ENCODE measurements around the gene PPP1R2C. TPM values are rescaled to one million over a fixed set of nuclear protein-coding genes. Genes with fewer than 3 reads are reported as not detected.

PPP1R2C gene
- total RNA-seq, 2 donors from 2014 or later = 0.38 TPM; not detected in 1

DNA sequence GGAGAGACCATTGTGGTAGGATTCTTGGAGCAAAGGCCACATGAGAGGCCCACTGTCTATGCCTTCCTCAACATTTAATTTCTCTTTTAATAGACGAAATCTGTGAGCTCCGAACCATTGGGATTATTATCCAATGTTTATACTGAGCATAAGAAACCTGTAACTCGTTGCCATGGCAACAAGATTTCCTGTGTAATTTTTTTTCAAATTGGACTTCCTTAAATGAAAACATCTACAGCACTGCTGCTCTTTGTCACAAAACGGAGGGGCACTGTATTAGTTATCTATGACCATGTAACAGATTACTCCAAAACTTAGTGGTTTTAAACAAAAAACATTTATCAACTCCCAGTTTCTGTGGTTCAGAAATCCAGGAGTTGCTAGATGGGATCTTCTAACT lies 38.7 kb downstream of the PPP1R2C start:
- no peak for ATAC-seq (replicated peaks in 1 of 2)
- H3K4me1 Mint-ChIP-seq (ENCODE audit: low read depth) = peaks cover 6% of the 10 kb centered on the region
- no peaks in the 10 kb centered on the region for H3K27me3 Mint-ChIP-seq (ENCODE audit: low read depth)
- no peak overlapping the region for H3K27ac Mint-ChIP-seq
- no peaks in the 10 kb centered on the region for H3K36me3 Mint-ChIP-seq (ENCODE audit: insufficient read depth in 2 of 2)
- no peak for DNase-seq
- H3K9me3 Mint-ChIP-seq = no peaks in the 10 kb centered on the region
- no peak overlapping the region for H3K4me3 Mint-ChIP-seq

DNA sequence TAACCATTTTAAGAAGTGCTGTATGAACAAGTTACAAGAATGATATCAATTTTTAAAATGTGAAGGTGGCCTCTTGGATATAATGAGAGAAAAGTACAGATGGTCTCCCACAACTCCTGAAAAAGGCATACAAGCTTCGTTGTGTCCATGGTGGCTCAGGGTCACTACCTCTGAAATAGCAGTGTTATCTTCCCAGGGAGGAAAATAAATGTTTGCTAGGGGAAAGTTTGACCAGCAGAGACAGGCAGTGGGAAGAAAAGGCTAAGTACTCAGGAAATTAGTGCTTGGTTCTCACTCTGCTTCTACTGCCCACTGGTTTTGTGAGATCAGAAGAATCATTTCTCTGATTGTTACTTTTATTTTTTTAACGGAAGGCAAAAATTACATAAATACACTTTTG lies 39.4 kb downstream of the PPP1R2C start:
- Mint-ChIP-seq H3K4me3 (no peak overlapping the region), H3K4me1 (ENCODE audit: low read depth) (peaks cover 6% of the 10 kb centered on the region), H3K36me3 (ENCODE audit: insufficient read depth in 2 of 2) (no peaks in the 10 kb centered on the region), H3K27ac (no peak overlapping the region), H3K27me3 (ENCODE audit: low read depth) (no peaks in the 10 kb centered on the region), H3K9me3 (no peaks in the 10 kb centered on the region)
- DNase-seq (no peak), ATAC-seq (replicated peaks in 1 of 2) (no peak)

DNA sequence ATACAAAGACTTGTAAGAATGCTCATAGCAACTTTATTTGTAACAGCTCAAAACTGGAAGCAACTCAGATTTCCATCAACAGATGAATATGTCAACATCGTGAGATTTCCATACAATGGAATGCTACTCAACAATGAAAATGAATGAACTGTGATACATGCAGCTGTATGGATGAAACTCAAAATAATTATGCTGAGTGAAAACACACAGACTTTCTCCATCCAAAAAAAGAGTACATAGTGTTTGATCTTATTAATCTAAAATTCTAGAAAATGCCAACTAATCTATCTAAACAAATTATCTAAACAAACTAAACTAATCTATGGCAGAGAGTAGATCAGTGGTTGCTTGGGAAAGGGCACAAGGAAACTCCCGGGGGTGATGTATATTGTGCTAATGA lies 42.7 kb downstream of the PPP1R2C start:
- Mint-ChIP-seq H3K4me1 (ENCODE audit: low read depth) (peaks cover 6% of the 10 kb centered on the region), H3K9me3 (no peaks in the 10 kb centered on the region), H3K36me3 (ENCODE audit: insufficient read depth in 2 of 2) (no peaks in the 10 kb centered on the region), H3K27me3 (ENCODE audit: low read depth) (no peaks in the 10 kb centered on the region), H3K4me3 (no peak overlapping the region), H3K27ac (no peak overlapping the region)
- DNase-seq = no peak
- ATAC-seq (replicated peaks in 1 of 2) = no peak

DNA sequence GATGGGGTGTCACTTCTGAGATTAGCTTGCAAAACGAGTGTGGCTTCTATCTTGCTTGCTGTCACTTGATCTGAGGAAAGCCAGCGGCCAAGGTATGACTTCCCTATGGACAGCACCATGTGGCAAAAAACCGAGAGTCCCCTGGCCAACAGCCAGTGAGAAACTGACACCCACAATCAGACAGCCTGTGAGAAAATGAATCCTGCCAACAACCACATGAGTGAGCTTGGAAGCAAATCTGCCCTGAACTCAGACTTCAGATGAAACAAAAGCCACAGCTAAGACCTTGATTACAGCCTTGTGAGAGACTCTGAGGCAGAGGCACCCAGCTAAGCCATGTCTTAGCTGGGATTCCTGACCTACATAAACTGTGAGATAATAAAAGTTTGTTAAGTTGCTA lies 45.5 kb downstream of the PPP1R2C start:
- no peaks in the 10 kb centered on the region for H3K4me1 Mint-ChIP-seq (ENCODE audit: low read depth)
- no peaks in the 10 kb centered on the region for H3K36me3 Mint-ChIP-seq (ENCODE audit: insufficient read depth in 2 of 2)
- H3K27ac Mint-ChIP-seq = no peak overlapping the region
- peaks cover 3% of the 10 kb centered on the region for H3K27me3 Mint-ChIP-seq (ENCODE audit: low read depth)
- H3K4me3 Mint-ChIP-seq = no peak overlapping the region
- no peaks in the 10 kb centered on the region for H3K9me3 Mint-ChIP-seq
- ATAC-seq (replicated peaks in 1 of 2) = no peak
- DNase-seq = no peak

Data from activated T-cell treated with anti-CD3 and anti-CD28 coated beads, Interleukin-2, amount 50 U/mL, for 72 hours (primary cell).